Pancreas (tissue), 10 donors: ENCODE data around the gene NBPF1. TPM values are rescaled to one million over a fixed set of nuclear protein-coding genes. Genes with fewer than 3 reads are reported as not detected.
"Not testable (repeated sequence)": the region's sequence is repeated elsewhere in the genome, so short reads cannot be mapped to it uniquely, and the experiment has no call there.

Experiments
- ATAC-seq, 4 donors: fragments of 200-7000 bp; cut with Tn5 transposase; one replicate each; pipeline versions ENCODE4 v1.8.0 to v1.9.1; 2020; ENCODE audit warnings: mild to moderate bottlenecking in 4 of 4, moderate library complexity in 4 of 4
- DNase-seq, 6 donors: peaks; one replicate each; pipeline ENCODE4 v3.0.0-alpha.2; 2020
- FAIRE-seq: peaks from 2 replicates; lab custom pipeline; 2012; peaks lifted over from hg19 to GRCh38; lab: Jason Lieb, UNC
- H3K27ac ChIP-seq, 4 donors: fragments of 200-600 bp; sonication (generic); 1 replicate in 3 of 4; 2 replicates in 1 of 4; pipeline versions ENCODE4 v1.5.0 to v1.8.0; 2020
- H3K27me3 ChIP-seq, 4 donors: fragments of 200-600 bp; one replicate each; pipeline ENCODE4 v1.8.0; 2021
- H3K36me3 ChIP-seq, 3 donors: fragments of 200-600 bp; sonication (generic) in 1 of 3; one replicate each; pipeline versions ENCODE4 v1.5.0 to v1.8.0; 2020 to 2021
- H3K4me1 ChIP-seq, 3 donors: fragments of 200-600 bp; one replicate each; pipeline ENCODE4 v1.8.0; 2021
- H3K4me3 ChIP-seq, 4 donors: fragments of 200-600 bp; sonication (generic) in 2 of 4; one replicate each; pipeline versions ENCODE4 v1.5.0 to v1.8.0; 2020 to 2021
- H3K9me3 ChIP-seq, 4 donors: fragments of 200-600 bp; one replicate each; pipeline ENCODE4 v1.8.0; 2021
- CTCF ChIP-seq, 4 donors: fragments of 200-600 bp; sonication (generic) in 3 of 4; IDR thresholded peaks; one replicate each; pipeline versions ENCODE4 v1.5.0 to v1.8.0; 2021; ENCODE audit warnings: antibody characterized with exemption in 4 of 4
- WGBS, 2 donors: extraction: QIAGEN DNeasy Blood & Tissue Kit; methylation state at CpG; one replicate each; pipeline ENCODE4 v1.1.7; 2013; 5-methylcytosine and 5-hydroxymethylcytosine counted together
- intact Hi-C, 3 donors: fragments of 100-400 bp; cut with DNase I; formaldehyde crosslinking; loops; one replicate each; pipeline versions ENCODE4 v1.11.1 to v1.14.2; 2022
- polyA plus RNA-seq, 2 donors: library from polyadenylated mRNA; stranded (reverse); fragments of 200-250 nt; gene quantifications; one replicate each; pipeline ENCODE4 v1.2.3, GENCODE V29; 2013
- total RNA-seq, 6 donors: library from RNA; stranded (reverse); fragmentation: NEBNext Ultra II Directional in 4 of 6; extraction: Animal tissue kit (Norgen Biotek cat#: 25700) in 4 of 6; gene quantifications; one replicate each; pipeline versions ENCODE4 v1.2.1 to v1.2.4, GENCODE V29; 2021 to 2023
- donor health status: healthy with polysubstance abuse.
- donor health status: DM: no; HTN: no; CAD: no; lungs with moderate emphysema.
- donor health status: DM: no; HTN: no; CAD: no.
- donor health status: control.
- donor health status: control.
- donor health status: Bipolar disorder and iron deficiency.
- donor health status: DM: yes; HTN: yes; CAD: no.
- donor health status: DM: no; HTN: no; CAD: no.
- donor health status: DM: no; HTN: no; CAD: no.
- donor health status: DM: yes; HTN: yes; CAD: no.

Gene NBPF1
- total and polyA plus RNA-seq, 8 donors: 4.0 to 32.2 (median 13.4) TPM

GRCh38 chr1:16631248-16632043, 18.1 kb upstream of the NBPF1 start:
- no peak for FAIRE-seq
- DNase-seq: peak in 5 of 6 donors; percentile 36 to 89 (median 53)
- Histone ChIP-seq H3K27ac (no peak overlapping the region), H3K4me3 (no peak overlapping the region), H3K4me1 (no peaks in the 10 kb centered on the region), H3K27me3 (no peaks in the 10 kb centered on the region), H3K9me3 (no peaks in the 10 kb centered on the region), H3K36me3 (peaks cover 6 to 62% (median 41%) of the 10 kb centered on the region in 3 donors)
- TF ChIP-seq CTCF (IDR thresholded peaks at IDR 0.05): no peak
- ATAC-seq: no peak
- WGBS, 2 donors: 91 to 93% methylated on average over 20 of the region's 20 CpGs
- intact Hi-C loops: no loop called here

- Histone ChIP-seq H3K36me3 (peaks cover 9 to 69% (median 46%) of the 10 kb centered on the region in 3 donors), H3K4me3 (no peak overlapping the region), H3K9me3 (no peaks in the 10 kb centered on the region), H3K27me3 (no peaks in the 10 kb centered on the region), H3K27ac (no peak overlapping the region), H3K4me1 (no peaks in the 10 kb centered on the region)
- intact Hi-C loops: no loop called here
- DNase-seq (peak in 5 of 6 donors; percentile 35 to 88 (median 57)), FAIRE-seq (no peak), ATAC-seq (no peak)
- TF ChIP-seq CTCF (IDR thresholded peaks at IDR 0.05): no peak
- 89% methylated on average over 36 of the region's 36 CpGs for WGBS, 2 donors
Measured at GRCh38 chr1:16630661-16631247, 17.4 kb upstream of the NBPF1 start.

GRCh38 chr1:16629916-16630530, 16.7 kb upstream of the NBPF1 start:
- H3K4me1 ChIP-seq, H3K27ac ChIP-seq, ATAC-seq, intact Hi-C loops, H3K9me3 ChIP-seq, FAIRE-seq, H3K4me3 ChIP-seq, H3K27me3 ChIP-seq: not testable (repeated sequence)
- peaks cover 13 to 73% (median 50%) of the 10 kb centered on the region in 3 donors for H3K36me3 ChIP-seq
- WGBS, 2 donors: 94 to 95% methylated on average over 21 of the region's 21 CpGs
- peak in 5 of 6 donors; percentile 38 to 86 (median 46) for DNase-seq

- Histone ChIP-seq H3K4me1 (peaks cover 6 to 8% (median 8%) of the 10 kb centered on the region in 3 donors), H3K27ac (no peak overlapping the region), H3K27me3 (no peaks in the 10 kb centered on the region), H3K36me3 (peaks cover 13 to 68% (median 46%) of the 10 kb centered on the region in 3 donors), H3K9me3 (no peaks in the 10 kb centered on the region), H3K4me3 (no peak overlapping the region)
- peak in 5 of 6 donors; percentile 31 to 88 (median 47) for DNase-seq
- TF ChIP-seq CTCF (IDR thresholded peaks at IDR 0.05): no peak
- intact Hi-C loops: no loop called here
- FAIRE-seq: no peak
- ATAC-seq: no peak
- 92% methylated on average over 19 of the region's 19 CpGs for WGBS, 2 donors
Measured at GRCh38 chr1:16628361-16629111, 15.2 kb upstream of the NBPF1 start.

GRCh38 chr1:16626409-16626983, 13.1 kb upstream of the NBPF1 start:
- DNase-seq: peak in 3 of 6 donors; percentile 35 to 38 (median 37)
- WGBS, 2 donors: 88% methylated on average over 15 of the region's 15 CpGs
- intact Hi-C loops, FAIRE-seq, H3K9me3 ChIP-seq, ATAC-seq, H3K27ac ChIP-seq, H3K4me3 ChIP-seq, H3K27me3 ChIP-seq: not testable (repeated sequence)
- peaks cover 13 to 49% (median 41%) of the 10 kb centered on the region in 3 donors for H3K36me3 ChIP-seq
- H3K4me1 ChIP-seq: peaks cover 6 to 11% (median 8%) of the 10 kb centered on the region in 3 donors
